KMS-11 (cell line): ENCODE data around the gene RANBP1.

Source experiments
- H2AFZ ChIP-seq: fragments of 200-600 bp; sonication (generic); 2 replicates; pipeline ENCODE4 v1.6.1; 2016; ENCODE audit warnings: antibody characterized with exemption, mixed run types, low read depth
- H3K27ac ChIP-seq: fragments of 200-600 bp; sonication (generic); 2 replicates; pipeline ENCODE4 v1.6.1; 2016; ENCODE audit warnings: mild to moderate bottlenecking, mixed run types
- H3K27me3 ChIP-seq: fragments of 200-600 bp; sonication (generic); 2 replicates; pipeline ENCODE4 v1.6.1; 2017; ENCODE audit warnings: mild to moderate bottlenecking, low read depth, mixed run types, moderate library complexity; ENCODE audit not compliant: insufficient read depth
- H3K36me3 ChIP-seq: fragments of 200-600 bp; sonication (generic); 2 replicates; pipeline ENCODE4 v1.6.1; 2017; ENCODE audit warnings: mild to moderate bottlenecking, mixed run types; ENCODE audit not compliant: insufficient read depth
- H3K4me1 ChIP-seq: fragments of 200-600 bp; sonication (generic); 2 replicates; pipeline ENCODE4 v1.6.1; 2016; ENCODE audit warnings: mild to moderate bottlenecking, low read depth, mixed run types; ENCODE audit not compliant: poor library complexity, severe bottlenecking
- H3K4me2 ChIP-seq: fragments of 200-600 bp; sonication (generic); 2 replicates; pipeline ENCODE4 v1.7.0; 2016; ENCODE audit warnings: mild to moderate bottlenecking, mixed run types
- H3K4me3 ChIP-seq: fragments of 200-600 bp; sonication (generic); IDR thresholded peaks from 2 replicates; pipeline ENCODE4 v1.6.1; 2017; ENCODE audit warnings: low read depth, low read length, mixed read lengths; ENCODE audit not compliant: insufficient read depth
- H3K79me2 ChIP-seq: fragments of 200-600 bp; sonication (generic); 2 replicates; pipeline ENCODE4 v1.6.1; 2016; ENCODE audit warnings: low read depth, mixed run types; ENCODE audit not compliant: insufficient read depth
- H3K9ac ChIP-seq: fragments of 200-600 bp; sonication (generic); 2 replicates; pipeline ENCODE4 v1.6.1; 2016; ENCODE audit warnings: mild to moderate bottlenecking, mixed run types
- H4K20me1 ChIP-seq: fragments of 200-600 bp; sonication (generic); 2 replicates; pipeline ENCODE4 v1.6.1; 2016; ENCODE audit warnings: mild to moderate bottlenecking, mixed run types; ENCODE audit not compliant: insufficient read depth
- CTCF ChIP-seq: fragments of 200-600 bp; sonication (generic); conservative IDR thresholded peaks from 2 replicates; pipeline ENCODE4 v1.6.1; 2017; ENCODE audit warnings: low read depth, mild to moderate bottlenecking, antibody characterized with exemption, low read length, moderate library complexity, mixed read lengths

Gene RANBP1

GRCh38 chr22:20131597-20131858, 15.6 kb downstream of the RANBP1 start, which contains the start of gene ZDHHC8:
Gene ZDHHC8 (plus strand): TSS chr22:20131804. CDS start chr22:20131948, 144 bp downstream.
- Histone ChIP-seq H3K4me3 (no peak within 1 kb of the TSS), H3K9ac (peak within 1 kb of the TSS; percentile 30; the same call in 1 of the 2 replicates), H4K20me1 (peaks cover 8% of the 10 kb centered on the region; the same call in 1 of the 2 replicates), H3K36me3 (no peaks in the 10 kb centered on the region; the same call in 1 of the 2 replicates), H3K4me2 (peak within 1 kb of the TSS; percentile 76), H3K27ac (no peak within 1 kb of the TSS), H2AFZ (peak within 1 kb of the TSS; percentile 59), H3K27me3 (no peaks in the 10 kb centered on the region), H3K79me2 (peaks cover 7% of the 10 kb centered on the region; the same call in 1 of the 2 replicates), H3K4me1 (peaks cover 17% of the 10 kb centered on the region)
- TF ChIP-seq CTCF = no peak

DNA sequence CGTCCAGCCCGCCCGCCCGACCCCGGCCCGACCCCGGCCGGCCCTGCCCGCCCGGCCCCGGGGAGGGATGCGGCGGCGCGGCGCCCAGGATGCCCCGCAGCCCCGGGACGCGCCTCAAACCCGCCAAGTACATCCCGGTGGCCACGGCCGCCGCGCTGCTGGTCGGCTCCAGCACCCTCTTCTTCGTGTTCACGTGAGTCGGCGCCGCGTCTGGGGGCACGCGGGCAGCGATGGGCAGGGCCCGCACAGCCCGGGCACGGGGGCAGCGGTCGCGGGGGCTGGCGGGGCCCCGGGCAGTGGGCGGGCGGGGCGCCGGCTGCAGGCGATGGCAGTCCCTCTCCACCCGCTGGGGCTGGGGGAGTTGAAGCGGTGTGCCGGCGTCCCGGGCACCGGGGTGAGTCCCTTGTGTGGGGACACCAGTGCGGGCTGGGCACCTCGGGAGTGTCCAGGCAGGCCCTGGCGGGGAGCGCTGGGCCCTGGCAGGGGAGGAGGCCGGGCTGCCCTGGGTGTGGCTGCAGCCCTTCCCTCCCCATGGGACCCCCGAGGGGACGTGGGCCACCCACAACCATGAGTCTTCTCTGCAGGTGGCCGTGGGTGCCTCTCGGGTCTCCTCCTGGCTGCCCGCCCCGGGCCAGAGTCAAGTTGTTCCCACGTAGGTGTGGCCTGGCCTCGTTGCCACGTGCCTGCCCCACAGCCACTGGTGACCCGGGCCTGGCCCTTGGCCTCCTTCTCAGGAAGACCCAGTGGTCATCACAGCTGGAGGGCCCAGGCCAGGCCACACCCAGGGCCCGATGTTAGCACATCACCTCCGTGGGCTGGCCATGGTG, 16.2 kb downstream of the RANBP1 start:
- peaks cover 4% of the 10 kb centered on the region; the same call in 1 of the 2 replicates for H4K20me1 ChIP-seq
- H3K27me3 ChIP-seq = no peaks in the 10 kb centered on the region
- TF ChIP-seq CTCF = no peak
- peak overlapping the region; percentile 47 for H2AFZ ChIP-seq
- peak overlapping the region; percentile 76 for H3K4me2 ChIP-seq
- no peak overlapping the region for H3K27ac ChIP-seq
- H3K4me3 ChIP-seq = no peak overlapping the region
- H3K79me2 ChIP-seq = peaks cover 7% of the 10 kb centered on the region; the same call in 1 of the 2 replicates
- peak overlapping the region; percentile 30; the same call in 1 of the 2 replicates for H3K9ac ChIP-seq
- no peaks in the 10 kb centered on the region for H3K36me3 ChIP-seq
- H3K4me1 ChIP-seq = peaks cover 17% of the 10 kb centered on the region

DNA sequence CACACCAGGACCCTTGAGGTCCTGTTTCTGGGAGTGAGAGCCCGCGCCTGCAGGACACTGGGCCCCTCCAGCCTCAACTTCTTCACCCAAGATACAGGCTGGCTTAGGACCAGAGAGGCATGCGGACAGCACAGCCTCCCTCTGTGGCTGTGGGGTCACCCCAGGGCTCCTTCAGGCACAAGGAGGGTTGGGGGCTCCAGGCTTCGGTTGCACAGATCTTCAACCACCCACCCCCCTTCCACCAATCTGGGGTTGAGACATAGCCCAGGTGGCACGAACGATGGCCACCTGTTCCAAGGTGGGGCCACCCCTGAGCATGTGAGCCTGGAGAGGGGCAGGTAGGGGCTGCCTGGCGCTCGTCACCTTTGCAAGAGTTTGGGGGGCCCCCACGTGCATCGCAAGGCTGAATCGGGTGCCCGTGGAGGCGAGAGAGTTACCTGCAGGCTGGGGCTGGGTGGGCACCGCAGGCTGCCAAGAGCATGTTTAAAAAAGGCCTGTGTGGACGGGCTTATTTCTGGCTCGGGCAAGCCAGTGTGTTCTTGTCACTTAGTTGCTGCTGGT, 16.9 kb downstream of the RANBP1 start:
- no peak for TF ChIP-seq CTCF
- Histone ChIP-seq H4K20me1 (peaks cover 4% of the 10 kb centered on the region; the same call in 1 of the 2 replicates), H3K79me2 (peaks cover 7% of the 10 kb centered on the region; the same call in 1 of the 2 replicates), H3K4me2 (peak overlapping the region; percentile 76), H3K4me1 (peaks cover 17% of the 10 kb centered on the region), H3K27me3 (no peaks in the 10 kb centered on the region), H3K27ac (no peak overlapping the region), H2AFZ (no peak overlapping the region), H3K36me3 (no peaks in the 10 kb centered on the region), H3K9ac (peak overlapping the region; percentile 30; the same call in 1 of the 2 replicates), H3K4me3 (no peak overlapping the region)

GRCh38 chr22:20133930-20134549, 18.1 kb downstream of the RANBP1 start:
- peaks cover 12% of the 10 kb centered on the region for H3K4me1 ChIP-seq
- no peak for TF ChIP-seq CTCF
- H3K4me3 ChIP-seq = no peak overlapping the region
- no peak overlapping the region for H3K27ac ChIP-seq
- no peaks in the 10 kb centered on the region for H3K27me3 ChIP-seq
- H3K36me3 ChIP-seq = no peaks in the 10 kb centered on the region
- no peaks in the 10 kb centered on the region for H4K20me1 ChIP-seq
- H3K4me2 ChIP-seq = no peak overlapping the region
- H3K9ac ChIP-seq = no peak overlapping the region
- no peak overlapping the region for H2AFZ ChIP-seq
- peaks cover 7% of the 10 kb centered on the region; the same call in 1 of the 2 replicates for H3K79me2 ChIP-seq
